GM12878 (cell line): Measurements from ENCODE around the gene ITPR2. TPM values are rescaled to one million over a fixed set of nuclear protein-coding genes. Genes with fewer than 3 reads are reported as not detected.

Source experiments
- ATAC-seq: fragments of 200-7000 bp; cut with Tn5 transposase; 3 replicates; pipeline ENCODE4 v1.9.1; 2020; ENCODE audit warnings: mild to moderate bottlenecking, moderate library complexity
- BruUV-seq: library from RNA; stranded (reverse); fragments of 400-500 nt; replicated peaks from 2 replicates; lab custom pipeline; 2021; lab: Mats Ljungman, UMichigan
- CTCF ChIA-PET: fragments of 300-600 bp; sonication (Branson Sonifier 250); formaldehyde crosslinking; extraction: SDS; loops from one replicate; lab custom pipeline; 2021; ENCODE audit warnings: inconsistent platforms; lab: Yijun Ruan, JAX
- POLR2A ChIA-PET: fragments of 350-600 bp; formaldehyde crosslinking; extraction: SDS; loops from one replicate; lab custom pipeline; 2021; ENCODE audit warnings: inconsistent platforms; lab: Charles Lee
- RAD21 ChIA-PET: fragments of 300-600 bp; sonication (Branson Sonifier 250); formaldehyde crosslinking; loops from one replicate; lab custom pipeline; 2023; ENCODE audit warnings: antibody characterized with exemption; ENCODE audit not compliant: unreplicated experiment; lab: Charles Lee
- SMC1A ChIA-PET: fragments of 300-600 bp; sonication (Branson Sonifier 250); formaldehyde crosslinking; loops from one replicate; lab custom pipeline; 2023; ENCODE audit not compliant: unreplicated experiment, uncharacterized antibody; lab: Charles Lee
- DNase-seq: peaks from one replicate; pipeline ENCODE4 v3.0.0-alpha.2; 2011; ENCODE audit warnings: low read depth, low spot score
- FAIRE-seq: peaks from 3 replicates; lab custom pipeline; 2011; peaks lifted over from hg19 to GRCh38; lab: Jason Lieb, UNC
- H2AFZ ChIP-seq: 2 replicates; pipeline ENCODE4 v1.6.0; 2011; ENCODE audit warnings: low read depth, low read length, control low read depth; ENCODE audit not compliant: control insufficient read depth
- H3K27ac ChIP-seq: 2 replicates; pipeline ENCODE4 v1.5.1; 2011; ENCODE audit warnings: control low read depth; ENCODE audit not compliant: control insufficient read depth, insufficient read depth
- H3K27me3 ChIP-seq, 2 experiments: replicated peaks in 1 of 2; 2 replicates each; pipeline versions ENCODE4 v1.6.0 to v1.6.1; 2011; ENCODE audit warnings: low read length in 1 of 2; ENCODE audit not compliant: control insufficient read depth in 2 of 2, insufficient read depth in 2 of 2
- H3K36me3 ChIP-seq, 2 experiments: 2 replicates each; pipeline ENCODE4 v1.5.1; 2011; ENCODE audit warnings: low read length in 1 of 2; ENCODE audit not compliant: control insufficient read depth in 2 of 2, insufficient read depth in 2 of 2
- H3K4me1 ChIP-seq: 2 replicates; pipeline ENCODE4 v1.6.1; 2011; ENCODE audit warnings: mild to moderate bottlenecking, low read length, moderate library complexity, mixed read lengths; ENCODE audit not compliant: control insufficient read depth, insufficient read depth
- H3K4me2 ChIP-seq: 2 replicates; pipeline ENCODE4 v1.6.0; 2011; ENCODE audit warnings: control low read depth; ENCODE audit not compliant: control insufficient read depth, insufficient read depth
- H3K4me3 ChIP-seq: fragments of 200-600 bp; sonication (generic); 2 replicates; pipeline ENCODE4 v1.5.1; 2016
- H3K79me2 ChIP-seq: 2 replicates; pipeline ENCODE4 v1.6.0; 2011; ENCODE audit warnings: low read length; ENCODE audit not compliant: control insufficient read depth, insufficient read depth
- H3K9ac ChIP-seq: 2 replicates; pipeline ENCODE4 v1.8.0; 2011; ENCODE audit warnings: low read length, control low read depth, mixed read lengths; ENCODE audit not compliant: control insufficient read depth, insufficient read depth
- H3K9me3 ChIP-seq: replicated peaks from 3 replicates; pipeline ENCODE4 v1.5.1; 2011; ENCODE audit warnings: mild to moderate bottlenecking, low read length; ENCODE audit not compliant: control insufficient read depth, insufficient read depth
- H4K20me1 ChIP-seq: 2 replicates; pipeline ENCODE4 v1.6.0; 2011; ENCODE audit not compliant: control insufficient read depth, insufficient read depth
- CTCF ChIP-seq, 3 experiments: IDR thresholded peaks in 2 of 3; conservative IDR thresholded peaks in 1 of 3; 2 replicates each; pipeline ENCODE4 v1.5.1; 2011; ENCODE audit warnings: low read depth in 3 of 3, low read length in 3 of 3, mild to moderate bottlenecking in 3 of 3, control low read depth in 2 of 3, moderate library complexity in 2 of 3, inconsistent platforms in 1 of 3, mixed read lengths in 1 of 3; ENCODE audit not compliant: control insufficient read depth in 2 of 3, insufficient read depth in 1 of 3; ENCODE audit errors: extremely low read depth in 1 of 3
- DPF2 ChIP-seq: fragments of 450-650 bp; IDR thresholded peaks from 2 replicates; pipeline ENCODE4 v1.6.1; 2017; ENCODE audit warnings: mild to moderate bottlenecking
- JUNB ChIP-seq: IDR thresholded peaks from 2 replicates; pipeline ENCODE4 v1.6.1; 2016; ENCODE audit warnings: antibody characterized with exemption, mild to moderate bottlenecking
- JUND ChIP-seq: IDR thresholded peaks from 2 replicates; pipeline ENCODE4 v1.6.1; 2012; ENCODE audit warnings: low read depth, mild to moderate bottlenecking, low read length, improper control_type of control experiment, moderate library complexity
- MEF2B ChIP-seq: fragments of 450-650 bp; IDR thresholded peaks from 2 replicates; pipeline ENCODE4 v1.6.1; 2018; ENCODE audit warnings: mild to moderate bottlenecking, moderate library complexity; ENCODE audit not compliant: partially characterized antibody, poor library complexity, severe bottlenecking
- RAD21 ChIP-seq: IDR thresholded peaks from 2 replicates; pipeline ENCODE4 v1.6.1; 2011; ENCODE audit warnings: mild to moderate bottlenecking, low read depth, low read length, moderate library complexity; ENCODE audit not compliant: insufficient read depth
- RFX5 ChIP-seq: IDR thresholded peaks from 2 replicates; pipeline ENCODE4 v1.6.1; 2011; ENCODE audit warnings: low read depth, low read length, improper control_type of control experiment
- SMAD5 ChIP-seq: IDR thresholded peaks from 2 replicates; pipeline ENCODE4 v1.6.1; 2016; ENCODE audit warnings: antibody characterized with exemption, low read depth
- SMC3 ChIP-seq: IDR thresholded peaks from 2 replicates; pipeline ENCODE4 v1.6.1; 2011; ENCODE audit warnings: low read length, improper control_type of control experiment, borderline replicate concordance
- SP1 ChIP-seq: IDR thresholded peaks from one replicate; pipeline ENCODE4 v1.6.1; 2011; ENCODE audit warnings: low read depth, low read length
- SRF ChIP-seq, 2 experiments: IDR thresholded peaks; 2 replicates each; pipeline ENCODE4 v1.6.1; 2011; ENCODE audit warnings: low read depth in 2 of 2, low read length in 2 of 2, mild to moderate bottlenecking in 1 of 2, moderate library complexity in 1 of 2
- WRNIP1 ChIP-seq: IDR thresholded peaks from 2 replicates; pipeline ENCODE4 v1.6.1; 2011; ENCODE audit warnings: low read depth, low read length, improper control_type of control experiment, borderline replicate concordance
- ZNF207 ChIP-seq: fragments of 450-650 bp; IDR thresholded peaks from 2 replicates; pipeline ENCODE4 v1.6.1; 2014; ENCODE audit warnings: antibody characterized with exemption, mild to moderate bottlenecking, borderline replicate concordance
- WGBS: methylation state at CpG from one replicate; pipeline ENCODE4 v1.1.6; 2016; ENCODE audit warnings: low lambda C conversion rate; ENCODE audit not compliant: insufficient replicate concordance, insufficient coverage; ENCODE audit errors: missing lambda C conversion rate; 5-methylcytosine and 5-hydroxymethylcytosine counted together
- in situ Hi-C: fragments of 300-500 bp; cut with MboI; formaldehyde crosslinking; loops from 9 replicates; pipeline ENCODE4 v1.14.3; 2018; ENCODE audit warnings: mixed read lengths
- intact Hi-C: fragments of 100-400 bp; cut with micrococcal nuclease; formaldehyde crosslinking; loops from one replicate; pipeline ENCODE4 v1.14.2; 2022; ENCODE audit not compliant: unreplicated experiment
- polyA plus RNA-seq, 11 experiments: library from polyadenylated mRNA; depleted of rRNA in 4 of 11; unstranded in 6 of 11; stranded (reverse) in 5 of 11; fragments of >200 nt; fragmentation: Nextera tagmentation in 4 of 11; fragmentation: Illumina TruSeq in 1 of 11; extraction: Ambion mirVana in 4 of 11; extraction: Trizol in 1 of 11; gene quantifications; 1 replicate in 1 of 11; 2 replicates in 10 of 11; pipeline versions ENCODE4 v1.2.1 to v1.2.3, GENCODE V29; 2011 to 2016; ENCODE audit warnings: inconsistent platforms in 2 of 11, missing spikeins in 2 of 11, low read depth in 1 of 11
- total RNA-seq, 4 experiments: library from RNA; depleted of rRNA in 3 of 4; stranded (reverse); fragments of >200 nt in 3 of 4; fragmentation: Illumina TruSeq in 1 of 4; extraction: Trizol in 1 of 4; gene quantifications; 2 replicates each; pipeline versions ENCODE4 v1.2.1 to v1.2.3, GENCODE V29; 2013 to 2021

ITPR2 gene
- total and polyA plus RNA-seq, 10 of the 15 experiments (the other 5 are each of a cell fraction or from before 2014, with no cell fraction given) = 7.5 to 76.2 (median 47.1) TPM

GRCh38 chr12:26651566-26652188 lies 181.3 kb downstream of the ITPR2 start:
- H3K27me3 ChIP-seq = no peaks in the 10 kb centered on the region
- no peak overlapping the region for H3K27ac ChIP-seq
- peak; percentile 21 for DNase-seq
- TSS peak; percentile 15 for BruUV-seq
- 18% methylated on average over 7 of the region's 7 CpGs for WGBS
- no peaks in the 10 kb centered on the region for H3K4me1 ChIP-seq
- ChIA-PET RAD21 (interaction anchor here (0.7 to 1.8 kb wide), 6 partner anchors 50 to 555 kb away, joined by 3 to 8 read pairs (median 5); no protein-coding TSS in a partner anchor), CTCF (interaction anchor here (0.5 to 2.2 kb wide), 32 partner anchors 10 to 1217 kb away, joined by 3 to 22 read pairs (median 4); no protein-coding TSS in a partner anchor), SMC1A (interaction anchor here (0.6 to 1.5 kb wide), 13 partner anchors 10 to 560 kb away, joined by 3 to 10 read pairs (median 3); no protein-coding TSS in a partner anchor)
- in situ Hi-C loops (no loop called here), intact Hi-C loops (loop anchor here (5.0 to 10.0 kb wide), 2 partner anchors 217 to 554 kb away; no protein-coding TSS in a partner anchor)
- H3K9ac ChIP-seq = no peak overlapping the region
- peak; percentile 71 for FAIRE-seq
- peaks cover 11 to 40% of the 10 kb centered on the region in 2 experiments for H3K36me3 ChIP-seq
- TF ChIP-seq RFX5 (no peak), JUNB (no peak), CTCF (IDR thresholded peaks at IDR 0.05 in 2 of 3, conservative IDR thresholded peaks at IDR 0.05 in 1 of 3; ENCODE audit: control insufficient read depth in 2 of 3, extremely low read depth in 1 of 3, insufficient read depth in 1 of 3, low read depth in 3 of 3, low read length in 3 of 3) (peak; percentile 55 to 75 (median 73)), SRF (IDR thresholded peaks at IDR 0.05; ENCODE audit: low read depth in 2 of 2, low read length in 2 of 2) (no peak), SP1 (no peak), JUND (0 out of 2 replicates have a peak, but pooled peaks have one; percentile 5), DPF2 (no peak), ZNF207 (no peak), SMC3 (peak; percentile 55; the same call in 1 of the 2 replicates), SMAD5 (no peak), RAD21 (peak; percentile 59), MEF2B (no peak), WRNIP1 (no peak)
- TF ChIP-seq, all 136 proteins: peak for 4
- no peak overlapping the region for H3K4me3 ChIP-seq
- peaks cover 2% of the 10 kb centered on the region; the same call in 1 of the 3 replicates for H3K9me3 ChIP-seq
- H3K4me2 ChIP-seq = no peak overlapping the region
- POLR2A ChIA-PET = no interaction called here
- H3K79me2 ChIP-seq = no peaks in the 10 kb centered on the region
- ATAC-seq = peak; percentile 84
- no peaks in the 10 kb centered on the region for H4K20me1 ChIP-seq
- peak overlapping the region; percentile 23; the same call in 1 of the 2 replicates for H2AFZ ChIP-seq
